ENCODE measurements around the gene EFCAB10.
"Not testable (repeated sequence)": the region's sequence is repeated elsewhere in the genome, so short reads cannot be mapped to it uniquely, and the experiment has no call there.

DNA sequence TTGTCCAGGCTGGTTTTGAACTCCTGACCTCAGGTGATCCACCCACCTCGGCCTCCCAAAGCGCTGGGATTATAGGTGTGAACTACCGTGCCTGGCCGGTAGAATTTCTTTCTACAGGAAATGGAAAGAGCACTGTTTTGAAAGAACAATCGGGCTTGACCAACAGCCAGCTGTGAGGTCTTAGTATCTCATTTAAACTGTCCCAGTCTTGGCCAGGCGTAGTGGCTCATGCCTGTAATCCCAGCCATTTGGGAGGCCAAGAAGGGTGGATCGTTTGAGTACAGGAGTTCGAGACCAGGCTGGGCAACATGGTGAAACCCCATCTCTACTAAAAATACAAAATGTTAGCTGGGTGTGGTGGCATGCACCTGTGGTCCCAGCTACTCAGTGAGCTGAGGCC lies 17.8 kb upstream of the EFCAB10 start:
- not testable (repeated sequence) for TF ChIP-seq POLR2AphosphoS5 (IDR thresholded peaks at IDR 0.05; ENCODE audit: borderline replicate concordance, low read depth, low read length); FOXP2 (optimal IDR thresholded peaks at IDR 0.05; ENCODE audit: control extremely low read depth, extremely low read length, insufficient read depth); EZH2 (IDR thresholded peaks at IDR 0.05)
